ACHN (cell line): ENCODE measurements around the gene TGM3.
"Not testable (repeated sequence)": the region's sequence is repeated elsewhere in the genome, so short reads cannot be mapped to it uniquely, and the experiment has no call there.

Source experiments
- DNase-seq: peaks from one replicate; pipeline ENCODE4 v3.0.0-alpha.2; 2015
- in situ Hi-C: cut with HindIII; loops from 2 replicates; pipeline ENCODE4 v1.10.0; 2017; ENCODE audit warnings: low sequenced_read_pairs, low pct_ligation_motif_present, low pct_unique_long_range_greater_than_20kb

Gene TGM3, protein sequence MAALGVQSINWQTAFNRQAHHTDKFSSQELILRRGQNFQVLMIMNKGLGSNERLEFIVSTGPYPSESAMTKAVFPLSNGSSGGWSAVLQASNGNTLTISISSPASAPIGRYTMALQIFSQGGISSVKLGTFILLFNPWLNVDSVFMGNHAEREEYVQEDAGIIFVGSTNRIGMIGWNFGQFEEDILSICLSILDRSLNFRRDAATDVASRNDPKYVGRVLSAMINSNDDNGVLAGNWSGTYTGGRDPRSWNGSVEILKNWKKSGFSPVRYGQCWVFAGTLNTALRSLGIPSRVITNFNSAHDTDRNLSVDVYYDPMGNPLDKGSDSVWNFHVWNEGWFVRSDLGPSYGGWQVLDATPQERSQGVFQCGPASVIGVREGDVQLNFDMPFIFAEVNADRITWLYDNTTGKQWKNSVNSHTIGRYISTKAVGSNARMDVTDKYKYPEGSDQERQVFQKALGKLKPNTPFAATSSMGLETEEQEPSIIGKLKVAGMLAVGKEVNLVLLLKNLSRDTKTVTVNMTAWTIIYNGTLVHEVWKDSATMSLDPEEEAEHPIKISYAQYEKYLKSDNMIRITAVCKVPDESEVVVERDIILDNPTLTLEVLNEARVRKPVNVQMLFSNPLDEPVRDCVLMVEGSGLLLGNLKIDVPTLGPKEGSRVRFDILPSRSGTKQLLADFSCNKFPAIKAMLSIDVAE

DNA sequence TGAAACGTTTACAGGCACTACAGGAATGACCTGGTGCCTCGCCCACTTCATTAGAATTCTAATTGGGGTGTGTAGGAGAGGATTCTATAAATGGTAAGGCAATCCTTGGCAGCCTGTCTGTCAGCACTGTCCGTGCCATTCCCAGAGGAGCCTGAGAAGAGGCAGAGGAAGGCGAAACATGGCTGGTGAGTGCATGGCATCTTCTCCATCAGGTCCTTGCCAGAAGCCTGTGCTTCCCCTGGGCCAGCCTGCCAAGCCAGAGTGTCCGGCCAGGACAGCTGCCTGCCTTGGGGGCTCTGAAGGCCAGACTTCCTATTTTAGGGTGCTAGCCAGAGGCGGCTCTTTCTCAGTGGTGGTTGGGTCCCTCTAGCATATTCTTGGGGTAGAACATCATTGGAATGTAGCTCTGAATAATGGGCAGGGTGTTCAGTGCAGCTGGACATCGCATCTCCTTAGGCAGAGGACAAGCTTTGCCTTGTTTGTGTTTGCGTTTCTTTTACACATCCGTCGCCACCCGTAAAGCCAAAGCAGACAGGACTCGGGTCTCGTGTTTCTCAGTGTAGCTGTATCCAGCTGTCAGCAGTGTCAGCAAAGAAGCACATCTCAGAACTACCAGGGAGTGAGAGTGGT lies at the start of gene TGM3:
TSS of gene TGM3 (plus strand) at position 116 of the 630 bp plus-strand sequence. CDS start at position 179, 63 bp downstream.
- in situ Hi-C loops = no loop called here

DNA sequence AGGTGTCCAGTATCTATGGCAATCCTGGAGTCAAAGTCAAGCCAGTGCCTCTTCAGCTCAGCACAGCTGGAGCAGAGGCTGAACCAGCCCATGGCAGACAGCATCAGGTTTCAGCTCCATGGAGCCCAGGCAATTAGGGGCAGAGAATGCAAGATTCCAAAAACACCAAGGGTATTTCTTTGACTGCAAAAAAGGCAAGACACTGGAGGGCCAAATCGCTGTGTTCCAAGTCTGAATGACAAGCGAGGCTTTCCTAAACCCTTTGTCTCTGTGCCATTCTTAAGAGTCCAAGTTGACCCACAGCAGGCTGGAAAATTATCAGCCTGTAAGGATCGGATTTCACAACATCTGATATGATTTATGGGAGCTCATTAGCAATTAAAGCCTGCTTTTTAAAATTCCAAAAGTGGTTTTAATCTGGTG lies 49.7 kb upstream of the TGM3 start:
- in situ Hi-C loops = no loop called here
- no peak for DNase-seq

More for the DNA sequence above, at the start of gene TGM3:
- no peak for DNase-seq

DNA sequence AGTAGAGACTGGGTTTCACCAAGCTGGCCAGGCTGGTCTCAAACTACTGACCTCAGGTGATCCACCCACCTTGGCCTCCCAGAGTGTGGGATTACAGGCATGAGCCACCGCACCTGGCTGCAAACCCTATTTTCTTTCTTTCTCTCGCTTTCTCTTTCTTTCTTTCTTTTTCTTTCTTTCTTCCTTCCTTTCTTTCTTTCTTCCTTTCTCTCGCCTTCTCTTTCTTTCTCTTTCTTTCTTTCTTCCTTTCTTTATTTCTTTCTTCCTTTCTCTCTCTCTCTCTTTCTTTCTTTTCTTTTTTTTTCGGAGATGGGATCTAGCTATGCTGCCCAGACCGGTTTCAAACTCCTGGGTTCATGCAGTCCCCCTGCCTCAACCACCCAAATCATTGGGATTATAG lies 47.0 kb upstream of the TGM3 start:
- in situ Hi-C loops = no loop called here

DNA sequence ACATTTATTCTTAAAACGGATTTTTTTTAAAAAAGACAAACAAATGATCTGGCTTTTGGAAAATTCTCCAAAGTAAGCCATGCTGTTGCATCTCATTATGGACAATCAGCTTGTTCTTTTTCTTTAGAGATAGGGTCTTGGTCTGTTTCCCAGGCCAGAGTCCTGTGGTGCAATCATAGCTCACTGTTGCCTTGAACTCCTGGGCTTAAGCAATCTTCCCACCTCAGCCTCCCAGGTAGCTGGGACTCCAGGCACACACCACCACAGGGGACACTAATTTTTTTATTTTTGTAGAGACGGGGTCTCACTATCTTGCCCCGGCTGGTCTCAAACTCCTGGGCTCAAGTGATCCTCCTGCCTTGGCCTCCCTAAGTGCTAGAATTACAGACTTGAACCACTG lies 45.9 kb upstream of the TGM3 start:
- in situ Hi-C loops = no loop called here
- DNase-seq = no peak

More for the DNA sequence above, 47.0 kb upstream of the TGM3 start:
- no peak for DNase-seq

DNA sequence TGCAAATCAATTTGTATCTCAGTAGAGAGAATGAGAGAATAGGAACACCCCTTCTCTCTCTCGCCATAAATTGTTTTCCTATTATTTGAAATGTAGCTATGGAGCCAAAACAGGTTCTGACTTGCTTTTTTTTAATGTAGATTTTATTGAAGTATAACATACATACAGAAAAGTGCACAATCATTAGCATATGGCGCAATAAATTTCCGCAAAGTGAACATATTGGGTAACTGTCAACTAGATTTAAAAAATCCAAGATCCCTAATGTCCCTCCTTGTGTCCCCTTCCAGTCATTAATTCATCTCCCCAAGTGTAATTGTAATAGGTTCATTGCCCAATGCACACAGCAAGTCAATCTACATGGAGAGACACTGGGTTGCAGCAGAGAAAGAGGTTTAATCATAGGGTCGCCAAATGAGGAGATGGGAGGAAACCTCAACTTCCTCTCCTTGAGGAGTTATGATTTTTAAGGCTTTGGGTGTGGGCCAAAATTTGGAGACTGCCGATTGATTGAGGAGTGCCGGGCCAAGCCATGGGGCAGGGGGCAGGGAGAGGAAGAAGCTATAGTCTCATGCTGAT lies 43.3 kb upstream of the TGM3 start:
- no peak for DNase-seq
- in situ Hi-C loops = no loop called here

DNA sequence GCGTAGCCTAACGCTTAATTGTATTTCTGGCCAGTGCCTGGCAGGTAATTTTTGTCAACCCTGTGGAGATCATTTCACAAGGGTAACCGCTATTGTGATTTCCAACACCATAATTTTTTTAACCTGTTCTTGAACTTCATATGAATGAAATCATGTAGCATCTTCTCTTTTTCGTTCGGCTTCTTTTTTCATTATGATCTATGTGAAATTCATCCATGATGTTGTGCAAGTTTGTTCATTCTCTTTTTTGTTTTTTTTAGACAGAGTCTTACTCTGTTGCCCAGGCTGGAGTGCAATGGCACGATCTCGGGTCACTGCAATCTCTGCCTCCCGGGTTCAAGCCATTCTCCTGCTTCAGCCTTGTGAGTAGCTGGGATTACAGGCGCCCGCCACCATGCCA lies 42.5 kb upstream of the TGM3 start:
- no peak for DNase-seq
- in situ Hi-C loops = no loop called here

DNA sequence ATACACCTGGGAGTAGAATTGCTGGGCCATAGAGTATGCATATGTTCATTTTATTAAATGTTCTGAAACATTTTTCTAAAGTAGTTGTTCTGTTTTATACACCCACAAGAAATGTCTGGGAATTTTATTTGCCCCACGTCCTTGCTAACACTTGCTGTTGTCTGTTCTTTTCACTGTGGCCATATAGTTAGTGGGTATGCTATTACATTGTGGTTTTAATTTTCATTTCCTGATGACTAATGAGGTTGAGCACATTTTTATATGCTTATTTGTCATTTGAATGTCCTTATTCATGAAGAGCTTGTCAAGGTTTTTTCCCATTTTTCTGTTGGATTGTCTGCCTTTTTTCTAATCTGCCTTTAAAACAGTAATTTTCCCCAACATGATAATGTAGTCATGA lies 41.5 kb upstream of the TGM3 start:
- in situ Hi-C loops = no loop called here
- no peak for DNase-seq

DNA sequence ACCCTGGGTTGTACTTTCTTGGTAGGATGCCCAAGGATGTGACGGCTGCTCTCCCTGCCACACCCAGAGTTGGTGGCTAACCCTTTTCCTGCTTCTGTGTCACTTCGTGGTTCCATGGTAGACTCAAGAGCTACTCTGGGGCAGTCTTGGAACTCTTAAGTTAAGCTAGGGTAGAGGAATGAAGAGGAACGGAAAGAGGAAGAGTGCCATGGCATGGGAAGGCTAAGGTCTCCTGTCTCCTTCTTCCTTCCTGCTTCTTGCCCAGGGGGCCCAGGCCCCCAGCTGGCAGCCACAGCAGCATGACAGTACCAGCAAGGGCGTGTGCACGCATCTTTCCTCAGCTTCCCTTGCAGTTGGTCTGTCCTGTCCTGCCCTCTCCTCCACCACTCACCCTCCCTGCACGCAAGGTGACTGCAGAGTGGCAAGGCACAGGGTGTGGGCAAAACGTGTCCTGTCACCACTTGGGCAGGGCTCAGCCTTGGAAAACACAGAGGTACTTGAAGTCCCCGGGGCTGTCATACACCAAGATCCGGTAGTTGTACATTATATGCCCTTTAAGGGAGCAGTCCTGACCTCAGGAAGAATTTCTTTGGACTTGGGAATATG lies 39.8 kb upstream of the TGM3 start:
- no peak for DNase-seq
- in situ Hi-C loops = no loop called here

DNA sequence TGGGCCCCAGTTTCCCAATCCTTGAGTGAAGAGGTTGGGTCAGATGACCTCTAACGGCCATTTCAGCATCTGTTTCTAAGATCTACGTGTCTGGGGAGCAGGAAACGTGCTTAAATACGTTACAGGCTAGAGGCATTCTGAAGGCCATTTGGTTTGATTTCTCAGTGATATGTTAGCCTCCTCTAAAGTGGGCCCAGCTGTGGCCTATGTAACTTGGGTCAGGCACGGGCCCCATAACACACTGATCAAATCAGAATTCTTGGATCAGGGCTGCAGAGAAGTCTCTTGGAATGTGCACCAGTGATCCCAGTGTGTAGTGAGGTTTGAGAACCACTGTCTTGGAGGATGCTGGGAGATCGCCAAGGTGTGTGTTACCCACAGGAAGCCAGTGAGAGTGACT lies 36.1 kb upstream of the TGM3 start:
- in situ Hi-C loops = no loop called here
- DNase-seq = no peak

DNA sequence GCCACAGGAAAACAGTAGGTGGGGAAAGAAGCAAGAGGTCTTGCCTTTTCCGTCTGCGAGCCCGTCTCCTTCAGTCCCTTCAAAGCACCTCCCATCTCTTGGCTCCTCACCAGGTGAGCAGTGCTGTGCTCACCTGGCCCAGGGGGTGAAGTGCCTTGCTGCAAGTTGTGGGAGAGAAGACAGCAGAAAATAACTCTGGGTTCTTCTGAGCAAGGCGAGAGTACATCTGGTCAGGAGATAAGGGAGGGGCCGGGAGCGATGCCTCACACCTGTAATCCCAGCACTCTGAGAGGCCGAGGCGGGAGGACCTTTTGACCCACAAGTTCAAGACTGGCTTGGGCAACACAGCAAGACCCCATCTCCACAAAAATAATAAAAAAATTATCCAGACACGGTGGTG lies 35.6 kb upstream of the TGM3 start:
- no peak for DNase-seq
- in situ Hi-C loops = no loop called here

DNA sequence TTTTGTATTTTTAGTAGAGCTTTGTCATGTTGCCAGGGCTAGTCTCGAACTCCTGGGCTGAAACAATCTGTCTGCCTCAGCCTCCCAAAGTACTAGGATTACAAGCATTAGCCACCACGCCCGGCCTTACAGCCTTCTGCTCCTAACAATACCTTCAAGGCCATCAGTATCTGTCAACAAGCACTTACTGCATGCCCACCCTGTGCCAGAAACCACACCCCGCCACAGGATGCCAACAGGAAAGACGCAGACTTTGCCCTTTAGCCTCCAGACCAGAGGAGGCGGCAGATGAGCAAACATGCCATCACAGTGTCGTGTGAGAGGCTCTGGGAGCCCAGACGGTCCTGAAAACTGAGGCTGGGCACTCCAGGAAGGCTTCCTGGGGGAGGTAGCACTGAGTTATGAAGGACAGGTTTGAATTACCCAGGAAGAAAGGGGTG lies 34.7 kb upstream of the TGM3 start:
- no peak for DNase-seq
- in situ Hi-C loops = no loop called here

DNA sequence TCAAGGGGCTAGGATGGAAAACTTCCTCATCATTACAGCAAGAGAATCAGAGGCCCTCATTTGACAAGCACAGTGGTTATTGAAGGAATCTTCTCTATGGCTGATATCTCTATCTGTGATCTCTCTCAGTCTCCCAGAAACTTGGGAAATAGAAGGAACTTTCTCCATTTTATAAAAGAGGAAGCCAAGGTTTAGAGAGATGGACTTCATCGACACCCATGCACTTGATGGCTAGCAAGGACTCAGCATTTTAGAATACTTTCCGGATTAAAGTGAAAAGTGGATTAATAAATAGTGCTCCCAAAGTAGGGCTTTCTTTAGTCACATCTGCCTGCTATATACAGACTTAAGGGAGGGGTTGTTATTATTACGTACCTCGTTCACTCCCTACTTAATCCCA lies 34.2 kb upstream of the TGM3 start:
- in situ Hi-C loops = no loop called here

DNA sequence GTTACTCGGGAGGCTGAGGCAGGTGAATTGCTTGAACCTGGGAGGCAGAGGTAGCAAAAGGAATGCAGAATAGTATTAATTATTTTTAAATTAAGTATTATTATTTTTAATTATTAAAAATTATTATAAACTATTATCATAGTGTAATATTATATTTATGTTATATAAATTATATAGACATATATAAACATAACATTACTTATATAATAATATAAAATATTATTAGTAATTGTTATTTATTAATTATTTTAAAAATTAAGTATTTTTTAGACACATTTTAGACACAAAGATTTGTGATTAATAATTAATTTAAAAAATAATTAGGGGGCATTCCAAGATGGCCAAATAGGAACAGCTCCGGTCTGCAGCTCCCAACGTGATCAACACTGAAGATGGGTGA lies 31.7 kb upstream of the TGM3 start:
- in situ Hi-C loops = no loop called here
- DNase-seq = no peak

More for the DNA sequence above, 34.2 kb upstream of the TGM3 start:
- no peak for DNase-seq

DNA sequence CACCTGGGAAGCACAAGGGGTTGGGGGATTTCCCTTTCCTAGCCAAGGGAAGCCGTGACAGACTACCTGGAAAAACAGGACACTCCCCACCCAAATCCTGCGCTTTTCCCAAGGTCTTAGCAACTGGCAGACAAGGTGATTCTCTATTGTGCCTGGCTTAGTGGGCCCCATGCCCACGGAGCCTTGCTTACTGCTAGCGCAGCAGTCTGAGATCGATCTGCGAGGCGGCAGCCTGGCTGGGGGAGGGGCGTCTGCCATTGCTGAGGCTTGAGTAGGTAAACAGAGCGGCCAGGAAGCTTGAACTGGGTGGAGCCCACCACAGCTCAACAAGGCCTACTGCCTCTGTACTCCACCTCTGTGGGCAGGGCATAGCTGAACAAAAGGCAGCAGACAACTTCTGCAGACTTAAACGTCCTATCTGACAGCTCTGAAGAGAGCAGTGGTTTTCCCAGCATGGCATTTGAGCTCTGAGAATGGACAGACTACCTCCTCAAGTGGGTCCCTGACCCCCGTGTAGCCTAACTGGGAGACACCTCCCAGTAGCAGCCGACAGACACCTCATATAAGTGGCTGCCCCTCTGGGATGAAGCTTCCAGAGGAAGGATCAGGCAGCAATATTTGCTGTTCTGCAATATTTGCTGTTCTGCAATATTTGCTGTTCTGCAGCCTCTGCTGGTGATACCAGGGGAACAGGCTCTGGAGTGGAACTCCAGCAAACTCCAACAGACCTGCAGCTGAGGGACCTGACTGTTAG lies 31.0 kb upstream of the TGM3 start:
- in situ Hi-C loops, DNase-seq: not testable (repeated sequence)

DNA sequence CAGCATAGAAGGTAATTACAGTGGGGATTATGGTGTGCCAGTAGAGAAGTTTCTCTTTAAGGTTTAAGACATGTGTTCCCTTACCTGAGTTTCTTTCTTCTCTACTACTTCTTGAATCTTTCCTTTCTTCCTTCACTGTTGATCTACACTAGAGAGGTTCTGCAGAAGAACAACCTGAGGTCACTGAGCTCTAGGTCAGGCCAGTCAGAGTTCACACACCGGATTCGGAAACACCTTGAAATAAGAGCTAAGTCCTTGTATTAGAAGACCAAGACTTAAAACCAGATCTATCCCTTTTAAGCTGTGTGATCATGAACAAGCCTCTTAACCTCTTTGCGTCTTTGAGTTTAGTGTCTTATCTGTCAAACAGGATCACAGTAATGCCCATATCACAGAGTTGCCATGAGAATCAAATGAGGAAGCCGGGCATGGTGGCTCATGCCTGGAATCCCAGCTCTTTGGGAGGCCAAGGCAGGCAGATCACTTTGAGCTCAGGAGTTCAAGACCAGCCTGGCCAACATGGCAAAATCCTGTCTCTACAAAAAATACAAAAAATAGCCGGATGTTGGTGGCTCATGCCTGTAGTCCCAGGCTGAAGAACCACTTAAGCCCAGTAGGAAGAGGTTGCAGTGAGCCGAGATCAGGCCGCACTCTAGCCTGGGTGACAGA lies 22.0 kb upstream of the TGM3 start:
- DNase-seq = no peak
- in situ Hi-C loops = no loop called here

DNA sequence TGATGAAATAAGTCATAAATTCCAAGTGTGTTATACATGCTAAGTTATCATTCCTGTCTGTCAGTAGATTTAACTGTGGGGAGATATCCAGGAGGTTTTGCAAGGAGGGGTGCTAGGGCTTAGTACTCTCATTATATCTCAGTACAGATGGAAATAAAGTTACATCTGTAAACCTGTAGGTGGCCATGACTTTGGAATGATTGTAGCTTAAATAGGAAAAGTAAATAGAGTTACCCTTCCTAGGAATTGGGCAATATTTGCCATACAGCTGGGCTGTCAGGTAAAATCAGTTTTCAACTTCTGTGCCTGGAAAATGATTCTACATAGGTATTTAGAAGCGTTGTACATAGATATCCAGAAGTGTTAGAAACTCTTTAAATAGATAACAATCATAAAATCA lies 19.8 kb upstream of the TGM3 start:
- DNase-seq = no peak
- in situ Hi-C loops = no loop called here

DNA sequence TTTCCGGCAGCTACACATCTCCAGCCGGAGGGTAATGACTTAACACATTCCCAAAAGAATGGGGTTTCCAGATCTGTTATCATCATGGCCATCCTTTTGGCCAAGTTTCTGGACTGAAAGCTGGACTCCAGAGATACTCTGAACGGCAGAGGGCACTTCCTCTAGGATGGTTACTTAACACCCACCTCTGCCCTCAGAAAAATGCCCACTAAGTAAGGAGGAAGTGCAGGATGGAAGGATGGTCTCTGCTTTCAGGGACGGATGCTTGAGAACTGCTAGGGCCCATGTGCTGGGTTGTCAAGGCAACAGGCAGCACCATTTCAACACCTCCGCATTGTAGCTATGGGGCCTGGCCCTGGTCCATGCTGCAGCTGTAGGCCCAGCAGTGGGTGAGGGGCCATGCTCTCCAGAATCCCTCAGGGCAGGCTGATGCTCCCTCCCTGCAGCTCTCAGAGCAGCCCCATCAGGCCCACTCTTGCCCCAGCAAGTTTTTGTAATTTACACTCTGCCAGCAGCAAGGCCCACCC lies 16.5 kb upstream of the TGM3 start:
- DNase-seq = no peak
- in situ Hi-C loops = no loop called here
